ENCODE results near the gene CMTM5. TPM values are rescaled to one million over a fixed set of nuclear protein-coding genes. Genes with fewer than 3 reads are reported as not detected.

CMTM5 gene
- total RNA-seq, 1 donor from 2014 or later = not detected

- FAIRE-seq (no peak), DNase-seq (ENCODE audit: low read depth) (no peak)
- Histone ChIP-seq H3K4me3 (ENCODE audit: low read depth, low read length) (no peak overlapping the region), H3K36me3 (ENCODE audit: control insufficient read depth, insufficient read depth, low read length) (peaks cover 8% of the 10 kb centered on the region), H3K27me3 (ENCODE audit: control insufficient read depth, insufficient read depth, low read length) (no peaks in the 10 kb centered on the region)
- TF ChIP-seq CTCF (IDR thresholded peaks at IDR 0.05; ENCODE audit: insufficient read depth, low read length, severe bottlenecking) = no peak
These were observed 17.0 kb upstream of the CMTM5 start for GRCh38 chr14:23359722-23360447.

GRCh38 chr14:23360496-23360895, 16.4 kb upstream of the CMTM5 start:
- H3K4me3 ChIP-seq (ENCODE audit: low read depth, low read length) = no peak overlapping the region
- H3K27me3 ChIP-seq (ENCODE audit: control insufficient read depth, insufficient read depth, low read length) = no peaks in the 10 kb centered on the region
- no peak for DNase-seq (ENCODE audit: low read depth)

DNA sequence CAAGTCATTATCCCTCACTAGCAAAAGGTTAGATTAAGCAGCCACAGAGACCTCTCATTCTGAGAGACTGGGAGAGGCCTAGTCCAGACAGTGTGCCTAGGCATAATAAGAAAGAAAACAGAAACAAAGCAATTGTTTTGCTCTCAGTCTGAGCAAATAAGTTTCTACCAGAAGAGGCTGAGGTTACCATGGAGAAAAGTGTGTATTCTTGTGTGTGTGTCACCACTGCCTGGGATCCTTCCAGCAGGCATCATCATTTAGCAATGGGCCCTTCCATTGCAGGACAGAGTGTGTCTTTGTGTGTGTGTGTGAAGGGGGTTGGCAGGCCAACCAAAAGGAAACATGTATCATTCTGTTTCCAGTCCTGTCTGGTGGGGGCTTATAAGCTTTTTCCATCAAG, 15.5 kb upstream of the CMTM5 start:
- Histone ChIP-seq H3K27me3 (ENCODE audit: control insufficient read depth, insufficient read depth, low read length) (no peaks in the 10 kb centered on the region), H3K36me3 (ENCODE audit: control insufficient read depth, insufficient read depth, low read length) (peaks cover 8% of the 10 kb centered on the region), H3K4me3 (ENCODE audit: low read depth, low read length) (no peak overlapping the region)
- FAIRE-seq (peak; percentile 62), DNase-seq (ENCODE audit: low read depth) (peak; percentile 15)
- TF ChIP-seq CTCF (IDR thresholded peaks at IDR 0.05; ENCODE audit: insufficient read depth, low read length, severe bottlenecking) = no peak

More at GRCh38 chr14:23360496-23360895, 16.4 kb upstream of the CMTM5 start:
- peak; percentile 18 for TF ChIP-seq CTCF (IDR thresholded peaks at IDR 0.05; ENCODE audit: insufficient read depth, low read length, severe bottlenecking)
- FAIRE-seq = no peak
- peaks cover 8% of the 10 kb centered on the region for H3K36me3 ChIP-seq (ENCODE audit: control insufficient read depth, insufficient read depth, low read length)

DNA sequence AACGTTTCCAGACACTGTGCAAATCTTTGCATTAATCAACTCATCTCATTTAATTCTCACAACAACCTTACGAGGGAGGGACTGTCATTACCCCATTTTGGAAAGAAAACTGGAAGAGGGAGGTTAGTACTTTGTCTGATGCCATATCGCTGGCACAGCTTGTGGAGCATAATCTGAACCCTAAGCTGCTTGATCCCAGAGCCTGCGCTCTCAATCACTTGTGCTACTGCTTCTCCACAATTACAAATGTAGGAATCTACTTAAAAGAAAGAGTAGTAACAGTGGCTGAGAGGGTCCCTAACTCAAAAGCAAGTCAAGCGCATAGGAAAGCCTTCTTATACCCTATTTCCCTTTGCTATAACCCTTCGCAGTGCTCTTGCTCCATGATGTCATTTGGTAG, 15.1 kb upstream of the CMTM5 start:
- FAIRE-seq (no peak), DNase-seq (ENCODE audit: low read depth) (no peak)
- Histone ChIP-seq H3K4me3 (ENCODE audit: low read depth, low read length) (no peak overlapping the region), H3K27me3 (ENCODE audit: control insufficient read depth, insufficient read depth, low read length) (no peaks in the 10 kb centered on the region), H3K36me3 (ENCODE audit: control insufficient read depth, insufficient read depth, low read length) (peaks cover 8% of the 10 kb centered on the region)
- TF ChIP-seq CTCF (IDR thresholded peaks at IDR 0.05; ENCODE audit: insufficient read depth, low read length, severe bottlenecking) = no peak

GRCh38 chr14:23362200-23362599, 14.6 kb upstream of the CMTM5 start:
- Histone ChIP-seq H3K36me3 (ENCODE audit: control insufficient read depth, insufficient read depth, low read length) (peaks cover 8% of the 10 kb centered on the region), H3K27me3 (ENCODE audit: control insufficient read depth, insufficient read depth, low read length) (no peaks in the 10 kb centered on the region), H3K4me3 (ENCODE audit: low read depth, low read length) (no peak overlapping the region)
- DNase-seq (ENCODE audit: low read depth) (no peak), FAIRE-seq (no peak)
- no peak for TF ChIP-seq CTCF (IDR thresholded peaks at IDR 0.05; ENCODE audit: insufficient read depth, low read length, severe bottlenecking)

Measured in bronchial epithelial cell (primary cell).